ENCODE measurements around the gene UVRAG. TPM values are rescaled to one million over a fixed set of nuclear protein-coding genes. Genes with fewer than 3 reads are reported as not detected.

UVRAG gene
- polyA plus RNA-seq, 3 donors from 2014 or later = 7.2 to 19.3 (median 15.7) TPM

- Mint-ChIP-seq H3K4me3 (no peak overlapping the region), H3K9me3 (no peaks in the 10 kb centered on the region)
Measured at GRCh38 chr11:75792127-75792731, 22.8 kb upstream of the UVRAG start.

GRCh38 chr11:75792997-75793800, 21.8 kb upstream of the UVRAG start:
- no peak overlapping the region for H3K4me3 Mint-ChIP-seq
- no peak overlapping the region for H3K27ac Mint-ChIP-seq
- peaks cover 0 to 4% (median 1%) of the 10 kb centered on the region in 3 donors for H3K27me3 Mint-ChIP-seq (ENCODE audit: low read depth in 3 of 3)
- no peaks in the 10 kb centered on the region for H3K9me3 Mint-ChIP-seq
- no peak for DNase-seq
- H3K36me3 Mint-ChIP-seq = no peaks in the 10 kb centered on the region
- H3K4me1 Mint-ChIP-seq = no peaks in the 10 kb centered on the region

More at GRCh38 chr11:75792127-75792731, 22.8 kb upstream of the UVRAG start:
- DNase-seq = no peak
- Mint-ChIP-seq H3K27me3 (ENCODE audit: low read depth in 3 of 3) (peaks cover 0 to 2% (median 1%) of the 10 kb centered on the region in 3 donors), H3K4me1 (no peaks in the 10 kb centered on the region), H3K27ac (no peak overlapping the region), H3K36me3 (no peaks in the 10 kb centered on the region)

- Mint-ChIP-seq H3K36me3 (no peaks in the 10 kb centered on the region), H3K4me3 (no peak overlapping the region), H3K27ac (peak overlapping the region in 1 of 6 donors; percentile 3), H3K27me3 (ENCODE audit: low read depth in 3 of 3) (peaks cover 0 to 4% (median 1%) of the 10 kb centered on the region in 3 donors), H3K9me3 (no peaks in the 10 kb centered on the region), H3K4me1 (no peaks in the 10 kb centered on the region)
- DNase-seq = no peak
Measured at GRCh38 chr11:75793966-75794365, 21.0 kb upstream of the UVRAG start.

GRCh38 chr11:75795276-75796090, 19.5 kb upstream of the UVRAG start:
- peaks cover 0 to 4% (median 1%) of the 10 kb centered on the region in 3 donors for H3K27me3 Mint-ChIP-seq (ENCODE audit: low read depth in 3 of 3)
- DNase-seq = no peak
- H3K4me1 Mint-ChIP-seq = no peaks in the 10 kb centered on the region
- H3K27ac Mint-ChIP-seq = no peak overlapping the region
- H3K36me3 Mint-ChIP-seq = no peaks in the 10 kb centered on the region
- no peak overlapping the region for H3K4me3 Mint-ChIP-seq
- H3K9me3 Mint-ChIP-seq = no peaks in the 10 kb centered on the region

GRCh38 chr11:75796091-75796435, 18.9 kb upstream of the UVRAG start:
- H3K27ac Mint-ChIP-seq = no peak overlapping the region
- H3K4me1 Mint-ChIP-seq = no peaks in the 10 kb centered on the region
- H3K27me3 Mint-ChIP-seq (ENCODE audit: low read depth in 3 of 3) = peaks cover 0 to 4% (median 1%) of the 10 kb centered on the region in 3 donors
- H3K4me3 Mint-ChIP-seq = no peak overlapping the region
- DNase-seq = no peak
- no peaks in the 10 kb centered on the region for H3K9me3 Mint-ChIP-seq
- no peaks in the 10 kb centered on the region for H3K36me3 Mint-ChIP-seq

GRCh38 chr11:75797116-75797515, 17.9 kb upstream of the UVRAG start:
- H3K36me3 Mint-ChIP-seq = no peaks in the 10 kb centered on the region
- H3K27me3 Mint-ChIP-seq (ENCODE audit: low read depth in 3 of 3) = peaks cover 0 to 4% (median 1%) of the 10 kb centered on the region in 3 donors
- DNase-seq = no peak
- no peaks in the 10 kb centered on the region for H3K9me3 Mint-ChIP-seq
- no peak overlapping the region for H3K4me3 Mint-ChIP-seq
- H3K4me1 Mint-ChIP-seq = no peaks in the 10 kb centered on the region
- H3K27ac Mint-ChIP-seq = no peak overlapping the region

GRCh38 chr11:75797792-75798191, 17.2 kb upstream of the UVRAG start:
- H3K4me1 Mint-ChIP-seq = no peaks in the 10 kb centered on the region
- no peak overlapping the region for H3K27ac Mint-ChIP-seq
- H3K27me3 Mint-ChIP-seq (ENCODE audit: low read depth in 3 of 3) = peaks cover 0 to 4% (median 1%) of the 10 kb centered on the region in 3 donors
- H3K9me3 Mint-ChIP-seq = no peaks in the 10 kb centered on the region
- no peak overlapping the region for H3K4me3 Mint-ChIP-seq
- no peak for DNase-seq
- H3K36me3 Mint-ChIP-seq = no peaks in the 10 kb centered on the region

GRCh38 chr11:75800136-75800675, 14.8 kb upstream of the UVRAG start:
- H3K36me3 Mint-ChIP-seq = no peaks in the 10 kb centered on the region
- H3K27me3 Mint-ChIP-seq (ENCODE audit: low read depth in 3 of 3) = peaks cover 0 to 1% (median 1%) of the 10 kb centered on the region in 3 donors
- no peak for DNase-seq
- H3K4me1 Mint-ChIP-seq = no peaks in the 10 kb centered on the region
- H3K27ac Mint-ChIP-seq = no peak overlapping the region
- H3K9me3 Mint-ChIP-seq = no peaks in the 10 kb centered on the region
- no peak overlapping the region for H3K4me3 Mint-ChIP-seq

- no peak overlapping the region for H3K27ac Mint-ChIP-seq
- H3K4me1 Mint-ChIP-seq = no peaks in the 10 kb centered on the region
- H3K9me3 Mint-ChIP-seq = no peaks in the 10 kb centered on the region
- no peak overlapping the region for H3K4me3 Mint-ChIP-seq
- H3K27me3 Mint-ChIP-seq (ENCODE audit: low read depth in 3 of 3) = peaks cover 0 to 1% (median 0%) of the 10 kb centered on the region in 3 donors
- no peaks in the 10 kb centered on the region for H3K36me3 Mint-ChIP-seq
- DNase-seq = no peak
Measured at GRCh38 chr11:75800728-75801361, 14.2 kb upstream of the UVRAG start.

GRCh38 chr11:75801362-75802020, 13.5 kb upstream of the UVRAG start:
- DNase-seq = no peak
- no peak overlapping the region for H3K4me3 Mint-ChIP-seq

GRCh38 chr11:75802021-75802912, 12.7 kb upstream of the UVRAG start:
- Mint-ChIP-seq H3K27me3 (ENCODE audit: low read depth in 3 of 3) (peaks cover 0 to 1% (median 0%) of the 10 kb centered on the region in 3 donors), H3K4me3 (no peak overlapping the region), H3K36me3 (no peaks in the 10 kb centered on the region)

More at GRCh38 chr11:75801362-75802020, 13.5 kb upstream of the UVRAG start:
- Mint-ChIP-seq H3K27me3 (ENCODE audit: low read depth in 3 of 3) (peaks cover 0 to 1% (median 0%) of the 10 kb centered on the region in 3 donors), H3K9me3 (no peaks in the 10 kb centered on the region), H3K27ac (no peak overlapping the region), H3K36me3 (no peaks in the 10 kb centered on the region), H3K4me1 (no peaks in the 10 kb centered on the region)

More at GRCh38 chr11:75802021-75802912, 12.7 kb upstream of the UVRAG start:
- no peak for DNase-seq
- no peaks in the 10 kb centered on the region for H3K9me3 Mint-ChIP-seq
- no peak overlapping the region for H3K27ac Mint-ChIP-seq
- H3K4me1 Mint-ChIP-seq = no peaks in the 10 kb centered on the region

Data from immature natural killer cell (primary cell).